ENCODE data around the gene LOC128125822.

- TF ChIP-seq CTCF (IDR thresholded peaks at IDR 0.05) (no peak), EZH2 (IDR thresholded peaks at IDR 0.05) (no peak), EZH2phosphoT487 (IDR thresholded peaks at IDR 0.05) (no peak)
Measured at GRCh38 chr6:63537959-63538300, 34.4 kb upstream of the LOC128125822 start.
